Right renal pelvis (tissue), 4 donors: ENCODE measurements around the gene AIP. TPM values are rescaled to one million over a fixed set of nuclear protein-coding genes. Genes with fewer than 3 reads are reported as not detected.
A peak's percentile ranks its signal among the peaks of the same experiment; 100 is the strongest.
"Not testable (repeated sequence)": the region's sequence is repeated elsewhere in the genome, so short reads cannot be mapped to it uniquely, and the experiment has no call there.

Source experiments
- DNase-seq, 4 donors: peaks; one replicate each; pipeline ENCODE4 v3.0.0-alpha.2; 2013; ENCODE audit warnings: low read depth in 4 of 4, low spot score in 3 of 4, missing footprints in 1 of 4
- polyA plus RNA-seq, 4 donors: library from polyadenylated mRNA; unstranded; fragments of 120-200 nt; gene quantifications; one replicate each; pipeline ENCODE4 v1.2.1, GENCODE V29; 2013; ENCODE audit not compliant: insufficient read length in 4 of 4

Gene AIP
- polyA plus RNA-seq, 4 donors: 55.4 to 71.8 (median 59.1) TPM

DNA sequence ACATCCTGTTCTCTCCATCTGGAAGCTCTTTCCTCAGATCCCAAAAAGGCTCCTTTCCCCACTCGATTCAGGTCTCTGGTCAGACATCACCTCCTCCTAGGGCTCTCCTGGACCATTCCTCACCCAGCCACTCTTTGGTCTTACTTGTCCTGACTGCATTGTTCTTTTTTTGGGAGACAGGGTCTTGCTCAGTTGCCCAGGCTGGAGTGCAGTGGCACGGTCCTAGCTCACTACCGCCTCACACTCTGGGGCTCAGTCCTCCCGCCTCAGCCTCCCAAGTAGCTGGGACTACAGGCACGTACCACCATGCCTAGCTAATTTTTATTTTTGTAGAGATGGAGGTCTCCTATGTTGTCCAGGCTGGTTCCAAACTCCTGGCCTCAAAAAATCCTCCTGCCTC, 37.3 kb upstream of the AIP start:
- no peak for DNase-seq

DNA sequence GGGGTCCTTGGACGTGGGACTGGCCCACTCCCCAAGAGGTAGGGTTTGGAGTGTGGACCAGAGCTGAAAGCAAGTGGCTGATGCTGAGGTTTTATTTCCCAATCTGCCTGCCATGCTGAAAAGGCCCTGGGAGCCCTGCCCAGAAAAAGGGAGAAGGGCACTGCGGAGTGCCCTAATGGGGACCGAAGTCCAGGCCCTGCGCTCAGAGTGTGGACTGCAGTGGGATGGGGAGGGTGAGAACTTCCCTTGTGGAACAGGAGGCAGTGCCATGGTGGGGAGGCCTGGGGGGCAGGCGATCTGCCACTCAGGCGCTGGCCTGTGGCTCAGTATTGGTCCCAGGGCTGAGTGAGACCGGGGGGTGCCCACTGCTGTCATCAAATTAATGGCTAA, 34.6 kb upstream of the AIP start:
- no peak for DNase-seq

DNA sequence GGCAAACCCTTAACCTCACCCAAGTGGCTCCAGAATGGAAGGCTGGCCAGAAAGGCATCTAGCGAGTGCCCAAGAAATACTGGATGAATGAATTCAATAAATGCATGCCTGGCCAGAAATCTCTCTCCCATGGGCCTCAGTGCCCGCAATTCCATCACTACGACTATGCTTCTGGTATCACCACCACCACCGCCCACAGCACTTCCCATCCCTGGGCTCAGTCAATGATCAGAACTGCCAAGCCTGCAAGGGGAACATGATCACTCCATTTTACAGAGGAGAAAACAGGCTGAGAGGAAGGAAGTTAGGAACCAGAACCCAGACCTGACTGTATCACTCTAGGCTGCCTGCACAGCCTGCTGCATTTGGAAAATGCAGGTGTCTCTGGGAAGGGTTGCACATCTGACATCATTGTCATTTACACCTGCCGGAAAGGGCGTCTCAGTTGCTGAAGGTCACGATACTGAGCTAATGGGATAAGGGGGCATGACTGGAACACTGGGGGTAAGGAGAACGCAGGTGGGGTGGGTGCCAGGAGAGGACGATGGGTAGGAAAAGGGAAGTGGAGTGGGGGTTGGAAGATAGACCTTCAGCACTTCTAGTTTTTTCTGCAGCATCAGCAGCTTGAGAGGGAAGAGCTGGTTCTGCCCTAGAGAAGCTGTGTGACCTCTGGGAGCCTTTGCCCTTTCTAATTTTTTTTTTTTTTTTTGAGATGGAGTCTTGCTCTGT, 33.5 kb upstream of the AIP start:
- DNase-seq: no peak

DNA sequence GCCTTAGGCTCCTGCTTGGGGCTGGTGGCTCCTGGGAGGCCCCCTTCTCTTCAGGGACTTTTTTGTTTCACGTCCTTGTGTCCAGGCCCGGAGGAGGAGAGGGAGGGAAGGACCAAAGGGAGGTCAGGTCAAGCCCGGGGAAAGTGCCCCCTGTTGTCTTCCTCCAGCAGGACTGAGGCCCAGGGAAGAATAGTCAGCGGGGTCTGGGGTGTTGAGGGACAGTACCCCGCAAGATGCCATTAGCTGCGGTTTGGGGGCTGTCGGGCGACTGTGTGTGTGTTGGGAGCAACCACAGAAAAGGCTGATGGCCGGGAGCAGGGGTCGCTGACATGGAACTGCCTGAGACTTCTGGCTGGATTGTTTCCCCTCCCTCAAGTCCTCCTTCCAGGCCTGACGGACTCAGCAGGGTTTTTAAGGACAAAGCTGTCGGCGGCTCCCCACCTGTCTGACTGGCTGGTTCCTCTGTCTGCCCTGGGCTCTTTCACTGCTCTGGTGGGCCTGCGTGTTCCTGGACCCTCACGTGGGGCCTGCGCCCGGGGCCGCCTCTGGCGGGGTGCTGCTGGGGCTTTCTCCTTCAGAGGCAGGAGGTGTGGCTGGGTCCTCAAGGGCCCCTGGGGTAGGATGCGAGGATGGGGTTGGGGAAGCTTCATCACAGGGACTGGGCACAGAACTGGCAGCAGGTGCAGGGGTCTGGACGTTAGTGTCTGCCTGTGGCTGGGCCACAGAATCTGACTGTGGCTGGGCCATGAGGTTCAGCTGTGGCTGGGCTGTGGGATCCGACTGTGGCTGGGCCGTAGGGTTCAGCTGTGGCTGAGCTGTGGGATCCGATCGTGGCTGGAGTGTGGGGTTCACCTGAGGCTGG, 31.8 kb upstream of the AIP start:
- no peak for DNase-seq

DNA sequence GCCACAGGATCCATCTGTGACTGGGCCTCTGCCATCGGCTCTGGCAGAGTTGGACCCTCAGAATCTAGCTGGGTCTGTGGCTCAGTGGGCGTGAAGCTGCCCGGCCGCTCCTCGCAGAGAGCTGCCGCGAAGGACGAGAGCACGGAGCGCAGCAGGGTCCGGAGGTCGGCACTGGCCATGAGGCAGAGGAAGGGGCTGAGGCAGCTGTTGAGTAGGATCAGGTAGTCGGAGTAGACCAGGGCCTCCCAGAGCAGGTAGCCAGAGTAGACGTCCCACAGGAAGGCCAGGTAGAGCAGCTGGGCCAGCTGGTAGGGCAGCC, 31.2 kb upstream of the AIP start:
- no peak for DNase-seq

DNA sequence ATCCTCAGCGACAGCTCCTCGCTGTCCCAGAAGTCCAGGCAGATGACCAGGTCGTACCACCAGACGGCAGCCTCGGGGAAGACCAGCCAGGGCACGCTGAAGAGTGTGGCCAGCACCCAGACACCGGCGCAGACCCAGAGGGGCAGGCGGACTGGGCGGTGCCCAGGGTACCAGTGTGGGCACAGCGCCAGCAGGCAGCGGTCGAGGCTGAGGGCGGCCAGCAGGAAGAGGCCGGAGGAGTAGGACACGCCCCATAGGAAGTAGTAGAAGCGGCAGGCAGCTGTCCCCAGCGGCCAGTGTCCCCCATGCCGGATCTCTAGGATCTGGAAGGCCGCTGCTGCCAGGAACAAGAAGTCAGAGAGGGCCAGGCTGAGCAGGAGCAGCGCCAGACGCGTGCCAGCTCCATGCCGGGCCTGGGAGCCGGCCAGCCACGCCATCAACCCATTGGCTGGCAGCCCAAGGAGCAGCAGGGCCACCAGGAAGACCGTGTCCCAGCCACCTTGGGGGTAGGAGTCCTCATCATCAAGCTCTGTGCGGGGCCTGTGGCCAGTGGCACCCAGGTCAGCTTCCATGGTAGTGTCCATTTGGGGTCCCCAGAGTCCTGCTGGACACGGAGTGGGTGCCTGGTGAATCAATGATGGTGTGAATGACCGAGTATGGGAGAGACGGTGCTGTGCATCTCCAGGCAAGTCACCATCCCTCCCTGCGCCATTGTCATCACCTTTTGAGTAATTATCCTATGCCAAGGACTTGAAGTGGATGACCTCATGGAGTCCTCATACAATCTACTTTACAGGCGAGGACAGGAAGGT, 30.5 kb upstream of the AIP start, which contains the start of gene GPR152:
Gene GPR152 (minus strand): TSS at position 589 of the 812 bp plus-strand sequence. CDS start 5 bp downstream, at position 584.
- no peak for DNase-seq

DNA sequence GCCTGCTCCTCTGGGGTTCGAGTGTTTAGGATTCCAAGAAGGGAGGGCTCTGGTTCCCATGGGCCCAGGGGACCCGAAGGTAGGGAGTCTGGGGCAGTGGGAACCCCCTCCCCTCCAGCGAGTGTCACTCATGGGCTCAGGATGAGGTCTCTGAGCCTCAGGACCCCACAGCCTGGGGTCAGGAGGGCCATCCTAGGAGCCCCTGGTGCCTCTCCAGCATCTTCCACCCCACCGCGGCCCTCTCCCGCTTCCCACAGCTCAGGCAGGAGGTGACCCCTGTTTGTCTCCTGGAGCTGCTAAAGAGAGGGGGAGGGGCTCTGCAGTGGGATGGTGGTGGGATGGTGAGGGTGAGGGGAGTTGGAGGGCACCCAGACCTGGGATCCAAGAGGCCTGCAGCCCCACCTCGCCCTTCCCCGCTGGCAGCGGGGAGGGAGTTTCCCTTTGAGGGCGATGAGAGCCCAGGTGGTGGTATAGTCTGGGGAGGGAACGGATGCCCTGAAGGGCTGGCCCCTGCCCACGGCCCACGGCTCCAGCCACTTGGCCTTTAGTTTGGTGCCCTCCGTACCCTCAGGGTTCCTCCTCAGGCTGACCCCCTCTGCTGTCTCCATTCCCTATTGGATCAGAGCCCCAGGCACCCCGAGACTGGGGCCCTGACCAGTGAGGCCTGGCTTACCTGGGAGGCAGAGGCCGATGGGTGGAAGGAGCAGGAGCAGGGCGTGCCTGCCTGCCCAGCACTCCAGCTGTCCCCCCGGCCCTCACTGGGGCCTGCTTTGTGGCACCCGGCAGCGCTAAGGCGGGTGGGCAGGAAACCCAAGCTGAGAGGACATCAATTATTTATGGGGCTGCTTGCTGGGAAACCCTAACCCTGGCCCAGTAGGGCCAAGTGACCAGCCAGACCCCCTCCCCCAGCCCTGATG, 28.8 kb upstream of the AIP start:
- DNase-seq: no peak

DNA sequence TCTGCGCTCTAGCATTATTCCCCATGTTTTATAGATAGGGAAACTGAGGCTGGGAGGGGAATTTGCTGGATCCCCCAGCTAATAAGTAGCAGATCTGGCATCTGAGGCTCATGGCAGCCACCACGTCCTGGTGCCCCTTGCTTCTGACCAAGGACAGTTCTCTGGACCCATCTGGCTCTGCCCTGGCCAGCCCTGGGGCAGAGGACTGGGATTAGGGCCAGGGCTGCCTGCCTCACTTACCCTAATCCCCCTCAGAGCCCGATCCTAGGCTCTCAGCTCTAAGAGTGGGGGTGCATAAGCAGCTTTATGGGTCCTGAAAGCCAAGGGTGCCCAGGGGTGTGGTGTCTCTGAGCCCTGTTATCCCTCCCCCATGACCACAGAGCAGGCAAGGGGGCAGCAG, 27.8 kb upstream of the AIP start, which contains the start of gene CABP4:
Gene CABP4 (plus strand): TSS at position 301 of the 400 bp plus-strand sequence. CDS start 70 bp downstream, at position 371.
- DNase-seq: no peak

DNA sequence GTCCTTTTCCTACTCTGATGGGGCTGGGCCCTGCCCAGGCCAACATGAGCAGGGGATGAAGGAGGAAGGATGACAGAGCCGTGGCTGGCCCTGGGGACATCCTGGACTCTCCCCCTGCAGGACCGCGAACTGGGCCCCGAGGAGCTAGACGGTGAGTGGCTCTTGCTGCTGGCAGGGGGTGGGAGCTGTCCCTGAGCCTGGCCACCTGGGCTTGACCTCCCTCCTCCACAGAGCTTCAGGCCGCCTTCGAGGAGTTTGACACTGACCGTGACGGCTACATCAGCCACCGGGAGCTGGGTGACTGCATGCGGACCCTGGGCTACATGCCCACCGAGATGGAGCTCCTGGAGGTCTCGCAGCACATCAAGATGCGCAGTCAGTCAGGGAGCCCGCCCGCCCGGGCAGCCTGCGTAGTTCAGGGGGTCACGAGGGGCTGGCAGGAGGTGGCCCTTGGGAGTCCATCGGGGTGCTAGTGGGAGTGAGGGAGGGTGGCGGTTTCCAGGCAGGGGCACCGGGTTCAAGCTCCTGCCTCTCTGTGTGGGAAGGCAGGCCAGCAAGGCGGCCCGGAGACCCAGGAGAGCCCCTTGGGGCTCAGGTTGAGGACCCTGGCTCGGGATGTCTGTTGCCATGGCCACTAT, 26.6 kb upstream of the AIP start:
- no peak for DNase-seq

DNA sequence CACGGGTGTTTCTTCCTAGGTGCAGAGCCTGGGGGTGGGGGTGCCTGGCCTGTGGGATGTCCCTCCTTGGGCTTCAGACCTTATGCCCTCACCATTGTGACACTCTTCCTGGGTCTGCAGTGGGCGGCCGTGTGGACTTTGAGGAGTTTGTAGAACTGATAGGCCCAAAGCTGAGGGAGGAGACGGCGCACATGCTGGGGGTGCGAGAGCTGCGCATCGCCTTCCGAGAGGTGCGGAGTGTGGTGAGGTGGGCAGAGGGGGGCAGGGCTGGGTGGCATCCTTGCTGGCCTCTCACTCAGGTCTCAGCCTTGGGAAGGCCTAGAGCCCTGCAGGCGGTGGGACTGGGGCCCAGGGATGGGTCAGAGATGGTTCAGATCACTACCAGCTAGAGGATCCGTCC, 25.4 kb upstream of the AIP start:
- no peak for DNase-seq

DNA sequence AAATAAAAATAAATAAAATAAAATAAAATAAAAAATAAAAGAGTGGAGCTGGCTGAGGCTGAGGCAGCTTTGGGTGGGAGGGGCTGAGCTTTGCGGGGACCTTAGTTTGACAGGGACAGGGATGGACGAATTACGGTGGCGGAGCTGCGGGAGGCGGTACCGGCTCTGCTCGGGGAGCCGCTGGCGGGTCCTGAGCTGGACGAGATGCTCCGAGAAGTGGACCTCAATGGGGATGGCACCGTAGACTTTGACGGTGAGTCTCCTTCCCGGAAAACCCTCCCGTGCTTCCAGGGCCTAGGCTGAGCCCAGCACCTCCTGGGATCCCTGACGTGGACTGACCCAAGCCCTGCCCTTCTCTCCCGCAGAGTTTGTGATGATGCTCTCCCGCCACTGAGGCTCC, 24.6 kb upstream of the AIP start:
- DNase-seq: no peak

DNA sequence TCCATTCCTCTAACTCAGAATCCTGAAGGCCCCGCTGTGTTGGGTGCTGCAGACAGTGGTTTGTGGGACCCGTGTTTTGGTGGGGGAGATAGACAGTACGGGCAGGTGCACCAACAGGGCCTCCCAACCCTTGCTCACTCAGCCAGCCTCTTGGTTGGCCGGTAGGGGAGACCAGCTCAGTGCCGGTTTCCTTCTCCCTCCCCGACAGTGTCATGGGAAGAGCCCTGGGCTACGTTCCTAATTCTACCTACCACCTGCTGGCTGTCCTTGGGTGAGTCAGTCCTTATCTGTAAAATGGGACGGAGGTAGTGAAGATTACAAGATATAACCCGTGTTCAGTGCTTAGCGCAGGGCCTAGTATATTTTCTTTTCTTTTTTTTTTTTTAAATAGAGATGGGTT, 19.6 kb upstream of the AIP start:
- no peak for DNase-seq

DNA sequence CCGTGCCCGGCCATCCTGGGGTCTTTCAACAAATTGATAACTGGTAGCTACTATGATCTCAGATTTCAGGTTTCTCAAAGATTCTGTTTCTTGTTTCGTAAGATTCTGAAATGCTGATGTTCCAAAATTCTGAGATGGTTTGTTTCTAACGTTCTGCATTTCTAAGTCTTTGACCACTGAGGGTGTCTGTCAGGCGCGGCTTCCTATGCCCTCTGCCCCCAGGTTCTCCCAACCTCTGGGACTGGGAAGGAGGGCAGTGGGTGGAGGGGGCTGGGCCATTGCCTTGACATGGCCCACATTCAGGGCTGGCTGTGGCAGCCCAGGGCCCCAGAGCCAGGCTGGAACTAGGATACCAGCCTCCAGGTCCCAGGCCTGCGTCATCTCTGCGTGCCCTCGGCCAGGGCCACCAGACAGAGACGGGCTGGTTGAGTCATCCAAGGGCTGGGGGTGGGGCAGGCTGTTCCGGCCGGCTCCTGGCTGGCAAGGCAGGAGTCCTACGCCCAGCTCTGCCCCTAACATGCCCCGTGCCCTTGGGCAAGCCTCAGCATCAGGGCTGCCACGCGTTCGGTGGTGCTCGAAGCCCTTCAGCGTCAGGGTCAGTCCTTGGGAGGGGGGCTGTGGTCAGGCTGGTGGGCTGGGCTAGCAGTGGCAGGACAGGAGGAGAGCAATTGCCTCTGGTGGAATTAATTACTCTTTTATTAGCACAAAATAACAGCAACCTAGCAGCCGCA, 19.0 kb upstream of the AIP start:
- DNase-seq: no peak

DNA sequence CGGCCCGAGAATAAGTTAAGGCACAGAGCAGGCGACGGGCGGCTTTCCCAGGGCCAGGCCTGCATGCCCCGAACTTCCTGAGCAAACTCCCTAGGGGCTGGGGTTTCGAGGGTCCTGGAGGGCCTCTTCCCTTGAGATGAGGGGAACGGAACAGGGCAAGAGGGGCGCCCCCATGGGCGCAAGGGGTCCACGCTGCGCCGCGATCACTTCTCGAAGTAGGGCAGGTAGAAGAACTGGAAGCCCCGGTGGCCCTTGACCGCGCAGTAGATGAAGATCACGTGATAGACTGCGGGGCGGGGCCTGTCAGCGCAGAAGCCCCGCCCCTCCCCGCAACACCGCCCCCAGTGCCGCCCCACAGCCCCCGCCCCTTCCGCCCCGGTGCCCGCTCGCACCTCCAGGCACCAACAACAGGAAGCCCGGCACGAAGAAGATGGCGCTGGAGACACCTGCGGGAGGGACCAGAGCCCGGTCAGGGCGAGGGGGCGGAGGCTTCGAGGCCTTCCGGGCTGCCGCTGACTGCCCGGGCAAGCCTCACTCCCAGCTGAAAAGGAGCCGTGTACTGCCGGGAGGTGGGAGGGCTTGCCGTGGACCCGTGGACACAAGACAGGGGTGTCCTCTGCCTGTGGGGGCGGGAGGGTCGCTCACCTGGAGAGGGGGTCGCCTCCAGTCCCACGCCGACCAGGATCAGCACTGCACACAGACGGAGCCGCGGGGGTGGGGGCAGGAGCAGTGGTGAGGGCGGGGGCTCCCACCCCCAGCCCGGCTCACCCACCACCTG, 18.2 kb upstream of the AIP start:
- DNase-seq: peak; percentile 63 to 74 (median 70)

DNA sequence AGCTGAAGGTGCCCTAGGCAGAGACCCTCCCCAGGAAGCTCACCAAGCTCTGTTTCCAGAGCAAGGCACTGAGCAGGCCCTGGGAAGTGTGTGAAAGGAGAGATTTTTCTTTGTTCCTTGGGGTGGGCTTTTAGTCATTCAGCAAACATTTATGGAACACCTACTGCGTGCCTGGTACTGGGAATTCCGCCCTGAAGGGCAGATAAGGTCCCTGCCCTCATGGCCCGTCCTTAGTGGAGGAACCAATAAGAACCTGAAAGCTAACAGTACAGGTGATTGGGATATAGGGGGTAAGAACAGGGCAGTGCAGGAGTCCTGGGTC, 17.7 kb upstream of the AIP start:
- no peak for DNase-seq

DNA sequence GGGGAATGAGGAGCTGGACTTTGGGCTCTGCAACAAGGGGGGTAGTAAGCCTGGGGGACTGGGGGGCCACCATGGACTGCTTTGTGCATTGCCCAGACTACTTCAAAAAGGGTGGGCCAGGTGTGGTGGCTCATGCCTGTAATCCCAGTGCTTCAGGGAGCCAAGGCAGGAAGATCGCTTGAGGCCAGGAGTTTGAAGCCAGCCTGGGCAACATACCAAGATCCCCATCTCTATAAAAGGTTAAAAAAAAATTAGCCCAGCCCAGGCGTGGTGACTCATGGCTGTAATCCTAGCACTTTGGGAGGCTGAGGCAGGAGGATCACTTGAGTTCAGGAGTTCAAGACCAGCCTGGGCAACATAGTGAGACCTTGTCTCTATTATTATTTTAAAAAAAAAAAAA, 17.3 kb upstream of the AIP start:
- not testable (repeated sequence) for DNase-seq

DNA sequence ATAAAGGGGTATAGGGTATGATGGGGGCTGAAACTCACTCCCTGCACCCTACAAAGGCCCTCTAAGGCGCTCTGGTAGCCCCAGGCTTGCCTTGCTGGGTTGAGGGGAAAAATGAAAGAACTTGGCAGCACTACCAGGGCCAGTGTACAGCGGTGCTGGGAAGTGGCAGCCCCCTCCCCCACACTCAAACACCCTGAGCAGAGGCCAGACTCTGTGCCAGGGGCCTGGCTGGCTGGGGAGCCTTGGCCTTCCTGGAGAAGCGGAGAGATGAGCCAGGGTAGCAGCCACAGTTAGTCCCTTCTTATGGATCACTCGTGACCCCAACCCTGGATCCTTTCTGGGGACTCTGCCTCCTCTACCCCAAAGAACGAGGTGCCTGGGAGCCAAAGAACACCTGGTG, 16.5 kb upstream of the AIP start:
- DNase-seq: no peak
